Activated naive CD4-positive, alpha-beta T cell treated with anti-CD3 and anti-CD28 coated beads, Interleukin-2, amount 10 ng/mL, durations not matched to agents 5 hours and 36 hours (primary cell): ENCODE data around the gene CST3. TPM values are rescaled to one million over a fixed set of nuclear protein-coding genes. Genes with fewer than 3 reads are reported as not detected.

ENCODE experiments used
- total RNA-seq, 2 experiments: library from RNA; stranded (reverse); gene quantifications; one replicate each; pipeline ENCODE4 v1.2.3, GENCODE V29; 2021

CST3 gene, protein sequence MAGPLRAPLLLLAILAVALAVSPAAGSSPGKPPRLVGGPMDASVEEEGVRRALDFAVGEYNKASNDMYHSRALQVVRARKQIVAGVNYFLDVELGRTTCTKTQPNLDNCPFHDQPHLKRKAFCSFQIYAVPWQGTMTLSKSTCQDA
- under 1 TPM; 0.48 TPM for total RNA-seq

DNA sequence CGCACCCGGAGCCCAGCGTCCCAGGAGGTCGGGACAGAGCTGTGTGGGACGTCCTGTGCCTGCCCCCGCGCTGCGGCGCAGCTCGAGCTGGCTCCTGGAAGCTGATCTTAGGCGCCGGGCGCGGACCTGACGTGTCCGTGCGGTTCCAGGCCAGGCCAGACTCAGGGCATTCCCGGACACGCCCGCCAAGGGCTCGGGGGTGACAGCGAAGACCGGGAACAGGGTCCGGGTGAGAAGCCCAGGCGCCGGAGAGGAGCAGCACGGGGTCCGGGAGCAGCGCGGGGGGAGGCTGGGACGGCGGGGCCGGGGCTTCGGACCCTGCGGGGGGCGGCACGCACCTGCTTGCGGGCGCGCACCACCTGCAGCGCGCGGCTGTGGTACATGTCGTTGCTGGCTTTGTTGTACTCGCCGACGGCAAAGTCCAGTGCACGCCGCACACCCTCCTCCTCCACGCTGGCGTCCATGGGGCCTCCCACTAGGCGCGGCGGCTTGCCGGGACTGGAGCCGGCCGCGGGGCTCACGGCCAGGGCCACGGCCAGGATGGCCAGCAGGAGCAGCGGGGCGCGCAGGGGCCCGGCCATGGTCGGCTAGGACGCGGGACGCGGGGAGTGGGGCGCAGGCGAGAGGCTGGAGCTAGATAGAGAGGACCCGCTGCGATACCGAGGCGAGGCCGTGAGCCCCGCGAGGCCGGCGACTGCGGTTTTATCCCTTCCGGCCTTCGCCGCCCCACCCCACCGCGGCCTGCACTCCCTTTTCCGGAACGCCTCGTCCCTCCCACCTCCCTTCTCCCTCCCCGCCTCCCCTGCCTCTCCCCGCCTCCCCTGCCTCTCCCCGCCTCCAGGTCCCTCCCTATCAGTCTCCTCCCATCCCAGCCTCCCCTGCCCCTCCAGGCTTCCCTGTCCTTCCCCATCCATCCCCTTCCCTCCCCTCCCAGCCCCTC, at the start of gene CST3:
Gene CST3 (minus strand): TSS at position 674 of the 940 bp plus-strand sequence. CDS start 93 bp downstream, at position 581.

DNA sequence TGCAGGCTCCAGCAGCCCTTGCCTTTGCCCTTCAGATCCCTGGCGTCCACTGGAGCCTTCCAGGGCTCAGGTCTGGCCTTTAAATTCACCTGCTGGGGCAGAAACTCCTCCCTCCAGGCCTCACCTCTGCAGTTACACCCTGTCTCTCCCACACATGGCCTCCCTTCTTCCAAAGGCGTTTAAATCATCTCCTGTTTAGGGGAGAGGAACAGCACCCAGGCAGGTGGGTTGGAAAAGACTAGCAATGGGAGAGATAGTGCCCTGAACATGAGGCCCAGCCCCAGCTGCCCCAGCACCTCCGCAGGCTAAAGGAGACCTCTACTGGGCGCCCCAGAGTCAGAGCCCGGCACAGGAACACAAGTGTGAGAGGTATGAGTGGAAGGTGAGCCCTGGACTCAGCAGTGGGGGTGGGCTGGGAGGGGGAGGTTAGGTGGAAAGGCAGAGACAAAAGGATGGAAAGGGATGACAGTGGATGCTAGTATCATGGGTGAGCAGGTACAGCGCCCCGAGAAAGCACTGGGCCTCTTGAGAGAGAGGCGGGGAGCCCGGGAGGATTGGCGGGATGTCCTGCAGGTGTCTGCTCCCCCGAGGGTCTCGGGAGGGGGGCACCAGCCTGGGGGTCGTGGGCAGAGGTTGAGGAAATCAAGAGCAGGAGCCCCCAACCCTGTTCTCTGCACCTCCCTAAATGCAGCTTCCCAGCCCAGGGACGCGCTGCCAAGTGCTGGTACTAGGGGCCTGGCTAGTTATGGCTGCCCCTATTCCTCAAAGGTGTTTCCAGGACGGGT, 31.7 kb downstream of the CST3 start, which contains the start of gene CST9:
Gene CST9 (minus strand): TSS at position 51 of the 785 bp plus-strand sequence. CDS start 53 bp downstream, outside the sequence.

Other genes starting within 250 kb of the CST3 start
- 10 to 100 TPM; 14.1 to 18.9 TPM for gene NAPB, start 216.5 kb downstream of the CST3 start, total RNA-seq
- gene CSTL1, start 198.3 kb downstream of the CST3 start, total RNA-seq, result not detected
- gene CST11, start 185.1 kb downstream of the CST3 start, total RNA-seq, result not detected
- not detected for gene CST8, start 146.8 kb downstream of the CST3 start, total RNA-seq
- not detected for gene CST9L, start 69.5 kb downstream of the CST3 start, total RNA-seq
- not detected for gene CST9, start 32.0 kb downstream of the CST3 start, total RNA-seq
- not detected for gene CST4, start 51.1 kb upstream of the CST3 start, total RNA-seq
- gene CST1, start 113.0 kb upstream of the CST3 start, total RNA-seq, result not detected
- gene CST2, start 188.8 kb upstream of the CST3 start, total RNA-seq, result not detected
- not detected for gene CST5, start 241.8 kb upstream of the CST3 start, total RNA-seq